Measurements from ENCODE around the gene PCDHGB5. TPM values are rescaled to one million over a fixed set of nuclear protein-coding genes. Genes with fewer than 3 reads are reported as not detected.
A peak's percentile ranks its signal among the peaks of the same experiment; 100 is the strongest.
"Not testable (repeated sequence)": the region's sequence is repeated elsewhere in the genome, so short reads cannot be mapped to it uniquely, and the experiment has no call there.

PCDHGB5 gene
- under 1 TPM; 0.09 to 0.24 TPM for total RNA-seq

- not testable (repeated sequence) for H3K36me3 Mint-ChIP-seq (ENCODE audit: low read depth); H3K4me3 Mint-ChIP-seq; H3K9me3 Mint-ChIP-seq; H3K27ac Mint-ChIP-seq; H3K4me1 Mint-ChIP-seq
- peak; percentile 70 for ATAC-seq (replicated peaks)
- H3K27me3 Mint-ChIP-seq = peaks cover 53% of the 10 kb centered on the region
These were observed at the start of gene PCDHGB5 for GRCh38 chr5:141397756-141398551. TSS of gene PCDHGB5 (plus strand) at chr5:141397947. CDS start at chr5:141398128, 181 bp downstream.

- H3K4me1 Mint-ChIP-seq = no peaks in the 10 kb centered on the region
- ATAC-seq (replicated peaks) = no peak
- peak within 1 kb of the TSS; percentile 34 for H3K4me3 Mint-ChIP-seq
- no peak within 1 kb of the TSS for H3K27ac Mint-ChIP-seq
- peaks cover 41% of the 10 kb centered on the region for H3K27me3 Mint-ChIP-seq
- H3K36me3 Mint-ChIP-seq (ENCODE audit: low read depth) = no peaks in the 10 kb centered on the region
- peaks cover 14% of the 10 kb centered on the region for H3K9me3 Mint-ChIP-seq
These were observed 47.7 kb upstream of the PCDHGB5 start, which contains the start of gene PCDHGB1 for GRCh38 chr5:141349917-141350619. TSS of gene PCDHGB1 (plus strand) at chr5:141350099. CDS start at chr5:141350261, 162 bp downstream.

DNA sequence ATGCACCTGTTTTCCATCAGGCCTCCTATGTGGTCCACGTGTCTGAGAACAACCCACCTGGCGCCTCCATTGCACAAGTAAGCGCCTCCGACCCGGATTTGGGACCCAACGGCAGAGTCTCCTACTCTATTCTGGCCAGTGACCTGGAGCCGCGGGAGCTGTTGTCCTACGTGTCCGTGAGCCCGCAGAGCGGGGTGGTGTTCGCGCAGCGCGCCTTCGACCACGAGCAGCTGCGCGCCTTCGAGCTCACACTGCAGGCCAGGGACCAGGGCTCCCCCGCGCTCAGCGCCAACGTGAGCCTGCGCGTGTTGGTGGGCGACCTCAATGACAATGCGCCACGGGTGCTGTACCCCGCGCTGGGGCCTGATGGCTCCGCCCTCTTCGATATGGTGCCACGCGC, 46.2 kb upstream of the PCDHGB5 start:
- H3K27me3 Mint-ChIP-seq = peaks cover 52% of the 10 kb centered on the region
- no peak for ATAC-seq (replicated peaks)
- H3K4me3 Mint-ChIP-seq = no peak overlapping the region

DNA sequence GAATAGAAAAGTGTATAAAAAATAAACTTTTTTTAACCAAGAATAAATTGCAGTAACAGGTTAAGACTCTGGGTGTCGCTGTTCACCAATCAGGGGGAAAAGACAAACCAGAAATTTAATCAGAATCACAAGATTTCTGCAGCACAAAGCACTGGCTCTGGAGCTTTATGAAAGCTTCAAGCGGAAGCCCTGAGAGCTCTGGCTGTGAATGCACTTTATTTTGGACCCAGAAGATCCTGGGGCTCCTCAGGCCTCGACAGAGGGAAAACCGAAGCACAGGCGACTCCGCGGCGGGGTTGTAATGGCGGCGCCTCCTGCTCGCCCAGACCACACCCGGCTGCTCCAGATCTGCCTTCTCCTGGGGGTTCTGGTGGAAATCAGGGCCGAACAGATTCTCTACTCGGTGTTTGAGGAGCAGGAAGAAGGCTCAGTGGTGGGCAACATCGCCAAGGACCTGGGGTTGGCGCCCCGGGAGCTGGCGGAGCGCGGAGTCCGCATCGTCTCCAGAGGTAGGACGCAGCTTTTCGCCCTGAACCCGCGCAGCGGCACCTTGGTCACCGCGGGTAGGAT, 42.8 kb upstream of the PCDHGB5 start, which contains the start of gene PCDHGA4:
PCDHGA4 (plus strand) TSS at position 122 of the 570 bp plus-strand sequence; CDS start at position 209, 87 bp downstream.
- no peak within 1 kb of the TSS for H3K27ac Mint-ChIP-seq
- ATAC-seq (replicated peaks) = no peak

More for the DNA sequence above, 46.2 kb upstream of the PCDHGB5 start:
- Mint-ChIP-seq H3K9me3 (peaks cover 14% of the 10 kb centered on the region), H3K27ac (no peak overlapping the region), H3K4me1 (no peaks in the 10 kb centered on the region), H3K36me3 (ENCODE audit: low read depth) (no peaks in the 10 kb centered on the region)

DNA sequence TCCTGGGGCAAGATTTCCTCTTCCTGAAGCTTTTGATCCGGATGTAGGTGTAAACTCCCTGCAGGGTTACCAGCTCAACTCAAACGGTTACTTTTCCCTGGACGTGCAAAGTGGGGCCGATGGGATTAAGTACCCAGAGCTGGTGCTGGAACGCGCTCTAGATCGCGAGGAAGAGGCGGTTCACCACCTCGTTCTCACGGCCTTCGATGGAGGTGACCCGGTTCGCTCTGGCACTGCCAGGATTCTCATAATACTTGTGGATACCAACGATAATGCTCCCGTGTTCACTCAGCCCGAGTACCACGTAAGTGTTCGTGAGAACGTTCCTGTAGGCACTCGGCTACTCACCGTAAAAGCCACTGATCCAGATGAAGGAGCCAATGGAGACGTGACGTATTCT, 42.1 kb upstream of the PCDHGB5 start:
- peaks cover 11% of the 10 kb centered on the region for H3K9me3 Mint-ChIP-seq
- no peak overlapping the region for H3K27ac Mint-ChIP-seq
- H3K36me3 Mint-ChIP-seq (ENCODE audit: low read depth) = no peaks in the 10 kb centered on the region
- peak overlapping the region; percentile 43 for H3K4me3 Mint-ChIP-seq
- no peak for ATAC-seq (replicated peaks)
- H3K27me3 Mint-ChIP-seq = peaks cover 43% of the 10 kb centered on the region
- H3K4me1 Mint-ChIP-seq = no peaks in the 10 kb centered on the region

More for the DNA sequence above, 42.8 kb upstream of the PCDHGB5 start, which contains the start of gene PCDHGA4:
- Mint-ChIP-seq H3K4me3 (peak within 1 kb of the TSS; percentile 43), H3K27me3 (peaks cover 47% of the 10 kb centered on the region), H3K4me1 (no peaks in the 10 kb centered on the region), H3K36me3 (ENCODE audit: low read depth) (no peaks in the 10 kb centered on the region), H3K9me3 (peaks cover 12% of the 10 kb centered on the region)

GRCh38 chr5:141356133-141356532, 41.6 kb upstream of the PCDHGB5 start:
- no peak for ATAC-seq (replicated peaks)
- Mint-ChIP-seq H3K36me3 (ENCODE audit: low read depth) (no peaks in the 10 kb centered on the region), H3K4me3 (no peak overlapping the region), H3K4me1 (no peaks in the 10 kb centered on the region), H3K9me3 (peaks cover 13% of the 10 kb centered on the region), H3K27me3 (peaks cover 48% of the 10 kb centered on the region), H3K27ac (no peak overlapping the region)

- no peak overlapping the region for H3K27ac Mint-ChIP-seq
- no peaks in the 10 kb centered on the region for H3K36me3 Mint-ChIP-seq (ENCODE audit: low read depth)
- H3K27me3 Mint-ChIP-seq = peaks cover 52% of the 10 kb centered on the region
- no peak for ATAC-seq (replicated peaks)
- H3K9me3 Mint-ChIP-seq = peaks cover 13% of the 10 kb centered on the region
- H3K4me3 Mint-ChIP-seq = no peak overlapping the region
- H3K4me1 Mint-ChIP-seq = no peaks in the 10 kb centered on the region
These were observed 40.8 kb upstream of the PCDHGB5 start for GRCh38 chr5:141356950-141357349.

GRCh38 chr5:141359790-141360426, 37.8 kb upstream of the PCDHGB5 start, which contains the start of gene PCDHGB2:
TSS of gene PCDHGB2 (plus strand) at chr5:141359994. CDS start at chr5:141360136, 142 bp downstream.
- Mint-ChIP-seq H3K36me3 (ENCODE audit: low read depth) (peaks cover 10% of the 10 kb centered on the region), H3K9me3 (peaks cover 17% of the 10 kb centered on the region), H3K27me3 (peaks cover 62% of the 10 kb centered on the region), H3K4me3 (peak within 1 kb of the TSS; percentile 40), H3K4me1 (peaks cover 8% of the 10 kb centered on the region), H3K27ac (no peak within 1 kb of the TSS)
- ATAC-seq (replicated peaks) = no peak

DNA sequence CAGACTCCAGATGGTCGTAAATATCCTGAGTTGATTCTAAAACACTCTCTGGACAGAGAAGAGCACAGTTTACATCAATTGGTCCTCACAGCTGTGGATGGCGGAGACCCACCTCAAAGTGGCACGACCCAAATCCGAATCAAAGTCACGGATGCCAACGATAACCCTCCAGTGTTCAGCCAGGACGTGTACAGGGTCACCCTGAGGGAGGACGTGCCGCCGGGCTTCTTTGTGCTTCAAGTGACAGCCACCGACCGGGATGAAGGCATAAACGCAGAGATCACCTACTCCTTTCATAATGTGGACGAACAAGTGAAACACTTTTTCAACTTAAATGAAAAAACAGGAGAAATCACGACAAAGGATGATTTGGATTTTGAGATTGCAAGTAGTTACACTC, 37.1 kb upstream of the PCDHGB5 start:
- Mint-ChIP-seq H3K27me3 (peaks cover 64% of the 10 kb centered on the region), H3K9me3 (peaks cover 20% of the 10 kb centered on the region), H3K4me3 (no peak overlapping the region), H3K4me1 (peaks cover 8% of the 10 kb centered on the region), H3K36me3 (ENCODE audit: low read depth) (peaks cover 10% of the 10 kb centered on the region), H3K27ac (no peak overlapping the region)
- ATAC-seq (replicated peaks) = no peak

DNA sequence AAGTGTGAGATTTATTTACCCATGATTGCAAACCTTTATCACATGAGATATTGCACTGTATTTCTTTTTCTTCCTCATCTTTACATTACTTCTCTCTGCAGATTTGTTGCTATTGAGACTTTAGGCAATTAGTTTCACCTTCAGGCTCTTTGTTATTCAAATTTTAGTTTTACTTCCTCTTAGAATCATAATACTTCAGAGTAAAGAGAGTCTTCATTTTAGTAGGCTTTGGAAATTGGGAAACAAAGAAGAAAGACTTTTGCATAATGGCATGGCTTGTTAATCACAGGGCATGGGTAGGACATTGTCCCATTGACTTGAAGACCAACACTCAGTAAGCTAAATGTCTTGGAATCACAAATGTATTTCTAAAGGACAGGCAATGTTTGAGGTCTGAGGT, 35.0 kb upstream of the PCDHGB5 start:
- peaks cover 8% of the 10 kb centered on the region for H3K4me1 Mint-ChIP-seq
- H3K27ac Mint-ChIP-seq = no peak overlapping the region
- H3K36me3 Mint-ChIP-seq (ENCODE audit: low read depth) = peaks cover 10% of the 10 kb centered on the region
- no peak for ATAC-seq (replicated peaks)
- H3K4me3 Mint-ChIP-seq = no peak overlapping the region
- H3K9me3 Mint-ChIP-seq = peaks cover 15% of the 10 kb centered on the region
- H3K27me3 Mint-ChIP-seq = peaks cover 56% of the 10 kb centered on the region

DNA sequence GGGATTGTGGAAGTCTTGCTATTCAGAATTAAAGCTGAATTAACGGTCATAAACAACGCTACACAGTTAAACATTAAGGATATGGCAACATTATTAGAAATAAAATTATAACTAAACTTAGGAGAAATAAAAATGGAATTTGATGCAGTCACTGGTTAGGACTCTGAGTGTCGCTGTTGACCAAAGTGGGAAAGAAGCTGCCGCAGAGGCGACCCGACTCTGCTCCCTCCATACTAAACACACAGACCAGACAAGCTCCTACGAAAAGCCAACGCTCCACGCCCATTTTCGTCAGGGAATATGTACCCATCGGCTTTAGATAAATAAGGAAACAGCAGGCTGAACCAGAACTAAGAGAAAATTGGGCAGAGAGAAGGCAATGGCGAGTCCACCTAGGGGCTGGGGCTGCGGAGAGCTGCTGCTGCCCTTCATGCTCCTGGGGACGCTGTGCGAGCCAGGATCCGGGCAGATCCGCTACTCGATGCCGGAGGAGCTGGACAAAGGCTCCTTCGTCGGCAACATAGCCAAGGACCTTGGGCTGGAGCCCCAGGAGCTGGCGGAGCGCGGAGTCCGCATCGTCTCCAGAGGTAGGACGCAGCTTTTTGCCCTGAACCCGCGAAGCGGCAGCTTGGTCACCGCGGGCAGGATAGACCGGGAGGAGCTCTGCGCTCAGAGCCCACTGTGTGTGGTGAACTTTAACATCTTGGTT, 33.6 kb upstream of the PCDHGB5 start, which contains the start of gene PCDHGA5:
PCDHGA5 (plus strand) TSS at position 211 of the 709 bp plus-strand sequence; CDS start at position 380, 169 bp downstream.
- Mint-ChIP-seq H3K9me3 (peaks cover 15% of the 10 kb centered on the region), H3K4me3 (no peak within 1 kb of the TSS), H3K27me3 (peaks cover 60% of the 10 kb centered on the region), H3K27ac (no peak within 1 kb of the TSS), H3K36me3 (ENCODE audit: low read depth) (peaks cover 10% of the 10 kb centered on the region), H3K4me1 (peaks cover 8% of the 10 kb centered on the region)
- ATAC-seq (replicated peaks) = no peak

DNA sequence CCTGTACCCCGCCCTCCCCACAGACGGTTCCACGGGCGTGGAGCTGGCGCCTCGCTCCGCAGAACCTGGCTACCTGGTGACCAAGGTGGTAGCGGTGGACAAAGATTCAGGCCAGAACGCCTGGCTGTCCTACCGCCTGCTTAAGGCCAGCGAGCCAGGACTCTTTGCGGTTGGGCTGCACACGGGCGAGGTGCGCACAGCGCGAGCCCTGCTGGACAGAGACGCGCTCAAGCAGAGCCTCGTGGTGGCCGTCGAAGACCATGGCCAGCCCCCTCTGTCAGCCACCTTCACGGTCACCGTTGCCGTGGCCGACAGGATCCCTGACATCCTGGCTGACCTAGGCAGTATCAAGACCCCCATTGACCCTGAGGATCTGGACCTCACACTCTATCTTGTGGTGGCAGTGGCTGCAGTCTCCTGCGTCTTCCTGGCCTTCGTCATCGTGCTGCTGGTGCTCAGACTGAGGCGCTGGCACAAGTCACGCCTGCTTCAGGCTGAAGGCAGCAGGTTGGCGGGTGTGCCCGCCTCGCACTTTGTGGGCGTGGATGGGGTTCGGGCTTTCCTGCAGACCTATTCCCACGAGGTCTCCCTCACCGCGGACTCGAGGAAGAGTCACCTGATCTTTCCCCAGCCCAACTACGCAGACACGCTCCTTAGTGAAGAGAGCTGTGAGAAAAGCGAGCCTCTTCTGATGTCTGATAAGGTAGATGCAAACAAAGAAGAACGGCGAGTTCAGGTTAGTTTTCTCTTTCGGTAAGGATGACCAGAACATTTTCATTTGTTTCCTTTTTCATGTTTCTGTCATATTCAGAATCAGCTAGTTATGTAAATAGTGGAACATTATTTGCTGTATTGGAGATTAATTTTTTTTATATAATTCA, 31.5 kb upstream of the PCDHGB5 start:
- ATAC-seq (replicated peaks) = no peak
- no peak overlapping the region for H3K27ac Mint-ChIP-seq
- peaks cover 16% of the 10 kb centered on the region for H3K9me3 Mint-ChIP-seq
- peaks cover 62% of the 10 kb centered on the region for H3K27me3 Mint-ChIP-seq
- H3K36me3 Mint-ChIP-seq (ENCODE audit: low read depth) = peaks cover 10% of the 10 kb centered on the region
- H3K4me3 Mint-ChIP-seq = no peak overlapping the region
- H3K4me1 Mint-ChIP-seq = peaks cover 13% of the 10 kb centered on the region
